HG02642 (cell line): Measurements from ENCODE around the gene WNT9A.

Source experiments
- ATAC-seq: cut with Tn5 transposase; IDR thresholded peaks from one replicate; pipeline ENCODE4 v1.9.1; 2021; ENCODE audit warnings: mild to moderate bottlenecking; ENCODE audit not compliant: unreplicated experiment, poor library complexity

WNT9A gene

DNA sequence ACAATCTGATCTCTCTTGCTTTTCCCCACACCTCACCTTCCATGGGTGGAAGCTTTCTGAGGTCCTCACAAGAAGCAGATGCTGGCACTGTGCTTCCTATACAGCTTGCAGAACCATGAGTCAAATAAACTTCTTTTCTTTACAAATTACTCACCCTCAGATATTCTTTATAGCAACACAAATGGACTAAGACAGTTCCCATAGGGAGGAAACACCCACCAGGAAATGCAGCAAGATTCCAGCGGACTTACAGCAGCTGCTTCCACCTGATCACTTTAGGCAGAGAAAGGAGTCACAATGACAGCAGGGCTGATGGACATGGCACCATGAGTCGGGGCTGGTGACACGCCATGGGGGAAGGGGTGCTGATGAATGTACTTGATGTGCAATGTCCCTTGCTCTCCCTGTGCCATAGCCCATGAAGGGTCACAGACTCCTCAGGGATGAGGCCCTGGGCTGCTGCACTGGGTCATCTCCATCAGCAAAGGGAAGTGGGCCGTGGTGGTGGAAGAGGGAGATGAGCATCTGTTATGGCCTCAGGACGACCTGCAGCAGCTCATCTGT, 78.4 kb downstream of the WNT9A start:
- ATAC-seq: no peak
